ENCODE data around the gene MRPS16. TPM values are rescaled to one million over a fixed set of nuclear protein-coding genes. Genes with fewer than 3 reads are reported as not detected.
A peak's percentile ranks its signal among the peaks of the same experiment; 100 is the strongest.

Gene MRPS16
- total and polyA plus RNA-seq, 7 experiments from 2014 or later: 29.6 to 104 (median 53.5) TPM

- POLR2A ChIA-PET: no interaction called here
- CTCF ChIA-PET: no interaction called here
- H3K36me3 Mint-ChIP-seq: peaks cover 21 to 68% (median 42%) of the 10 kb centered on the region in 5 donors
Measured at GRCh38 chr10:73218431-73219191, 33.8 kb downstream of the MRPS16 start.

GRCh38 chr10:73217628-73218027 is 34.8 kb downstream of the MRPS16 start:
- Mint-ChIP-seq H3K9me3 (peaks cover 0 to 2% (median 0%) of the 10 kb centered on the region in 11 donors), H3K4me3 (no peak overlapping the region), H3K27me3 (no peaks in the 10 kb centered on the region), H3K27ac (no peak overlapping the region), H3K4me1 (peaks cover 0 to 3% (median 0%) of the 10 kb centered on the region in 7 donors), H3K36me3 (peaks cover 22 to 77% (median 45%) of the 10 kb centered on the region in 5 donors)
- DNase-seq: no peak
- ChIA-PET POLR2A (no interaction called here), CTCF (interaction anchor here (1.3 kb wide), 1 partner anchor 10 kb away, joined by 3 read pairs; no protein-coding TSS in a partner anchor)
- Histone ChIP-seq H3K4me1 (ENCODE audit: control insufficient read depth in 2 of 2, insufficient read depth in 2 of 2, low read length in 2 of 2) (no peaks in the 10 kb centered on the region), H3K27me3 (ENCODE audit: control insufficient read depth in 2 of 2, insufficient read depth in 2 of 2, low read length in 2 of 2) (no peaks in the 10 kb centered on the region), H3K27ac (ENCODE audit: low read depth, low read length) (no peak overlapping the region), H3K9me3 (ENCODE audit: control insufficient read depth in 2 of 3, low read length in 3 of 3) (no peaks in the 10 kb centered on the region), H3K4me3 (ENCODE audit: low read length) (no peak overlapping the region), H3K36me3 (ENCODE audit: control insufficient read depth in 2 of 3, insufficient read depth in 3 of 3, low read length in 3 of 3) (peaks cover 0 to 25% (median 0%) of the 10 kb centered on the region in 3 experiments)
- intact Hi-C loops (cut with micrococcal nuclease): no loop called here
- ATAC-seq: no peak

More at GRCh38 chr10:73218431-73219191, 33.8 kb downstream of the MRPS16 start:
- intact Hi-C loops (cut with micrococcal nuclease): no loop called here
- Histone ChIP-seq H3K27ac (ENCODE audit: low read depth, low read length) (no peak overlapping the region), H3K4me1 (ENCODE audit: control insufficient read depth in 2 of 2, insufficient read depth in 2 of 2, low read length in 2 of 2) (no peaks in the 10 kb centered on the region), H3K9me3 (ENCODE audit: control insufficient read depth in 2 of 3, low read length in 3 of 3) (no peaks in the 10 kb centered on the region), H3K4me3 (ENCODE audit: low read length) (no peak overlapping the region), H3K36me3 (ENCODE audit: control insufficient read depth in 2 of 3, insufficient read depth in 3 of 3, low read length in 3 of 3) (peaks cover 0 to 25% (median 0%) of the 10 kb centered on the region in 3 experiments), H3K27me3 (ENCODE audit: control insufficient read depth in 2 of 2, insufficient read depth in 2 of 2, low read length in 2 of 2) (no peaks in the 10 kb centered on the region)
- H3K4me3 Mint-ChIP-seq: no peak overlapping the region
- peaks cover 0 to 3% (median 0%) of the 10 kb centered on the region in 7 donors for H3K4me1 Mint-ChIP-seq
- ATAC-seq: no peak
- DNase-seq: peak in 1 of 9 donors; percentile 4
- no peak overlapping the region for H3K27ac Mint-ChIP-seq
- H3K9me3 Mint-ChIP-seq: peaks cover 0 to 2% (median 0%) of the 10 kb centered on the region in 11 donors
- no peaks in the 10 kb centered on the region for H3K27me3 Mint-ChIP-seq

- ATAC-seq: no peak
- Mint-ChIP-seq H3K4me3 (no peak overlapping the region), H3K36me3 (peaks cover 16 to 75% (median 49%) of the 10 kb centered on the region in 5 donors), H3K4me1 (peaks cover 0 to 2% (median 0%) of the 10 kb centered on the region in 7 donors), H3K27ac (no peak overlapping the region), H3K9me3 (peaks cover 0 to 2% (median 0%) of the 10 kb centered on the region in 11 donors), H3K27me3 (no peaks in the 10 kb centered on the region)
- intact Hi-C loops (cut with micrococcal nuclease): no loop called here
- Histone ChIP-seq H3K27ac (ENCODE audit: low read depth, low read length) (no peak overlapping the region), H3K4me1 (ENCODE audit: control insufficient read depth in 2 of 2, insufficient read depth in 2 of 2, low read length in 2 of 2) (no peaks in the 10 kb centered on the region), H3K36me3 (ENCODE audit: control insufficient read depth in 2 of 3, insufficient read depth in 3 of 3, low read length in 3 of 3) (peaks cover 0 to 25% (median 0%) of the 10 kb centered on the region in 3 experiments), H3K4me3 (ENCODE audit: low read length) (no peak overlapping the region), H3K27me3 (ENCODE audit: control insufficient read depth in 2 of 2, insufficient read depth in 2 of 2, low read length in 2 of 2) (no peaks in the 10 kb centered on the region), H3K9me3 (ENCODE audit: control insufficient read depth in 2 of 3, low read length in 3 of 3) (no peaks in the 10 kb centered on the region)
- DNase-seq: no peak
- CTCF ChIA-PET: no interaction called here
- POLR2A ChIA-PET: no interaction called here
Measured at GRCh38 chr10:73215749-73216148, 36.7 kb downstream of the MRPS16 start.

- ATAC-seq (no peak), DNase-seq (no peak)
- Histone ChIP-seq H3K27me3 (ENCODE audit: control insufficient read depth in 2 of 2, insufficient read depth in 2 of 2, low read length in 2 of 2) (no peaks in the 10 kb centered on the region), H3K27ac (ENCODE audit: low read depth, low read length) (no peak overlapping the region), H3K4me1 (ENCODE audit: control insufficient read depth in 2 of 2, insufficient read depth in 2 of 2, low read length in 2 of 2) (no peaks in the 10 kb centered on the region), H3K9me3 (ENCODE audit: control insufficient read depth in 2 of 3, low read length in 3 of 3) (no peaks in the 10 kb centered on the region), H3K4me3 (ENCODE audit: low read length) (no peak overlapping the region), H3K36me3 (ENCODE audit: control insufficient read depth in 2 of 3, insufficient read depth in 3 of 3, low read length in 3 of 3) (peaks cover 0 to 11% (median 0%) of the 10 kb centered on the region in 3 experiments)
- ChIA-PET CTCF (no interaction called here), POLR2A (no interaction called here)
- Mint-ChIP-seq H3K27me3 (no peaks in the 10 kb centered on the region), H3K36me3 (peaks cover 9 to 57% (median 31%) of the 10 kb centered on the region in 5 donors), H3K27ac (peak overlapping the region in 1 of 9 donors; percentile 12), H3K4me1 (peaks cover 0 to 2% (median 0%) of the 10 kb centered on the region in 7 donors), H3K9me3 (peaks cover 0 to 2% (median 0%) of the 10 kb centered on the region in 11 donors), H3K4me3 (no peak overlapping the region)
- intact Hi-C loops (cut with micrococcal nuclease): no loop called here
Measured at GRCh38 chr10:73211106-73211811, 41.2 kb downstream of the MRPS16 start.

- Histone ChIP-seq H3K36me3 (ENCODE audit: control insufficient read depth in 2 of 3, insufficient read depth in 3 of 3, low read length in 3 of 3) (peaks cover 0 to 11% (median 0%) of the 10 kb centered on the region in 3 experiments), H3K9me3 (ENCODE audit: control insufficient read depth in 2 of 3, low read length in 3 of 3) (no peaks in the 10 kb centered on the region), H3K4me1 (ENCODE audit: control insufficient read depth in 2 of 2, insufficient read depth in 2 of 2, low read length in 2 of 2) (no peaks in the 10 kb centered on the region), H3K4me3 (ENCODE audit: low read length) (no peak overlapping the region), H3K27ac (ENCODE audit: low read depth, low read length) (no peak overlapping the region), H3K27me3 (ENCODE audit: control insufficient read depth in 2 of 2, insufficient read depth in 2 of 2, low read length in 2 of 2) (no peaks in the 10 kb centered on the region)
- intact Hi-C loops (cut with micrococcal nuclease): no loop called here
- ChIA-PET CTCF (no interaction called here), POLR2A (no interaction called here)
- H3K4me1 Mint-ChIP-seq: peaks cover 0 to 2% (median 0%) of the 10 kb centered on the region in 7 donors
- no peaks in the 10 kb centered on the region for H3K27me3 Mint-ChIP-seq
- ATAC-seq (no peak), DNase-seq (no peak)
- H3K4me3 Mint-ChIP-seq: no peak overlapping the region
- H3K36me3 Mint-ChIP-seq: peaks cover 13 to 57% (median 30%) of the 10 kb centered on the region in 5 donors
- no peak overlapping the region for H3K27ac Mint-ChIP-seq
- H3K9me3 Mint-ChIP-seq: peaks cover 0 to 7% (median 0%) of the 10 kb centered on the region in 11 donors
Measured at GRCh38 chr10:73210395-73211105, 41.9 kb downstream of the MRPS16 start.

DNA sequence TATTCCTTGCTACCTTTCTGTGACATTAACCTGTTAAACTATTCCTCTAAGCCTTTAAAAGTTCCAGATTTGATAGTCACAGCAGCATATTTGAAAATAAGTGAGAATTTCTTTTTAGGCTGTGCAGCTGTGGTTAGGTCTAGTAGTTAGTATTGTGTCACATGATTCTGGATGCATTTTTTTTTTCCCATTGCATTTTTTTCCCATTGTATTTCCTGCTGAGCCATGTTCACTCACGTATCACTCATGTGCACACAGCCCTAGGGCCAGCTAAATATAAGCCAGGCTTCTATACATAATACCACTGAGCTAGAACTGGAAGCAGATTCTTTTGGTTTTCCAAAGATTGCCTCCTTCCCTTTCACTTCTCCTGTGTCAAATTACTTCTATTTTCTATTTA is 42.7 kb downstream of the MRPS16 start:
- ChIA-PET CTCF (no interaction called here), POLR2A (no interaction called here)
- H3K36me3 Mint-ChIP-seq: peaks cover 13 to 53% (median 28%) of the 10 kb centered on the region in 5 donors
- no peaks in the 10 kb centered on the region for H3K9me3 ChIP-seq (ENCODE audit: control insufficient read depth in 2 of 3, low read length in 3 of 3)
- peaks cover 0 to 11% (median 0%) of the 10 kb centered on the region in 3 experiments for H3K36me3 ChIP-seq (ENCODE audit: control insufficient read depth in 2 of 3, insufficient read depth in 3 of 3, low read length in 3 of 3)
- intact Hi-C loops (cut with micrococcal nuclease): no loop called here
- peaks cover 0 to 7% (median 0%) of the 10 kb centered on the region in 11 donors for H3K9me3 Mint-ChIP-seq
- H3K4me3 ChIP-seq (ENCODE audit: low read length): no peak overlapping the region
- H3K4me1 Mint-ChIP-seq: peaks cover 0 to 2% (median 0%) of the 10 kb centered on the region in 7 donors
- H3K27ac Mint-ChIP-seq: peak overlapping the region in 1 of 9 donors; percentile 18
- no peak overlapping the region for H3K27ac ChIP-seq (ENCODE audit: low read depth, low read length)
- no peaks in the 10 kb centered on the region for H3K27me3 ChIP-seq (ENCODE audit: control insufficient read depth in 2 of 2, insufficient read depth in 2 of 2, low read length in 2 of 2)
- ATAC-seq: no peak
- no peaks in the 10 kb centered on the region for H3K4me1 ChIP-seq (ENCODE audit: control insufficient read depth in 2 of 2, insufficient read depth in 2 of 2, low read length in 2 of 2)
- no peaks in the 10 kb centered on the region for H3K27me3 Mint-ChIP-seq
- H3K4me3 Mint-ChIP-seq: no peak overlapping the region
- DNase-seq: no peak
